ENCODE measurements around the gene JPH2.

The JPH2 gene

DNA sequence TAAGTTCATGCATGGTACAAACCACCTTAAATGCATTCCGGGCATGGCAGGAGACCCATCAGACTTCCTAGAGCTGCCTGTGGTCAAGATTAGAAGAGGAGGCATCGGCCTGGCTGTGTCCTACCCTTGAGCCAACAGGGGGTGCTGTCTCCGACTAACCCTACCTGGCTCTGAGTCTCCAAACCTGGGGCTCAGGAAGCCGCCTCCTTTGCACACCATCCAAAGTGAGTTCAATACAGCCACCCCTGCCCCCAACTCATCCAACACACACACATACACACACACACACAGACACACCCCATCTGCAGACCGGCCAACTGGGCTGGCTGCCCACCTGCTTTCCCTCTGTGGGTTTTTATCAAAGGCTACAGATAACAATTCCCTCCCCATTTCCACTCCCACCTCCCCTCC is 77.0 kb downstream of the JPH2 start:
- H3K4me2 ChIP-seq (ENCODE audit: insufficient read depth, low read length), result no peak overlapping the region
- H3K9ac ChIP-seq (ENCODE audit: low read depth, low read length), result no peak overlapping the region
- peaks cover 15% of the 10 kb centered on the region for H3K27me3 ChIP-seq (ENCODE audit: insufficient read depth, low read length, poor library complexity)
- H3K9me3 ChIP-seq (ENCODE audit: insufficient read depth, low read length, severe bottlenecking), result peaks cover 7% of the 10 kb centered on the region
- H3K79me2 ChIP-seq (ENCODE audit: insufficient read depth, low read length), result no peaks in the 10 kb centered on the region
- no peak overlapping the region for H2AFZ ChIP-seq (ENCODE audit: low read depth, low read length)
- H3K36me3 ChIP-seq (ENCODE audit: insufficient read depth, low read length), result no peaks in the 10 kb centered on the region
- ATAC-seq (ENCODE audit: insufficient read depth, low read depth) (no peak), DNase-seq (no peak)
- no peak overlapping the region for H3K27ac ChIP-seq (ENCODE audit: low read length)
- H3K4me1 ChIP-seq (ENCODE audit: insufficient read depth, low read length), result no peaks in the 10 kb centered on the region
- H4K20me1 ChIP-seq (ENCODE audit: insufficient read depth, low read length), result 0 out of 2 replicates have a peak, but pooled peaks cover 3% of the 10 kb centered on the region
- H3K4me3 ChIP-seq (ENCODE audit: low read depth in 1 of 2, low read length in 2 of 2), result no peak overlapping the region
- TF ChIP-seq EZH2 (IDR thresholded peaks at IDR 0.05; ENCODE audit: borderline replicate concordance, low read depth, low read length, severe bottlenecking), result no peak

- no peaks in the 10 kb centered on the region for H3K36me3 ChIP-seq (ENCODE audit: insufficient read depth, low read length)
- no peaks in the 10 kb centered on the region for H4K20me1 ChIP-seq (ENCODE audit: insufficient read depth, low read length)
- no peak overlapping the region for H3K27ac ChIP-seq (ENCODE audit: low read length)
- no peaks in the 10 kb centered on the region for H3K4me1 ChIP-seq (ENCODE audit: insufficient read depth, low read length)
- H3K27me3 ChIP-seq (ENCODE audit: insufficient read depth, low read length, poor library complexity), result peaks cover 24% of the 10 kb centered on the region
- H3K4me3 ChIP-seq (ENCODE audit: low read depth in 1 of 2, low read length in 2 of 2), result no peak overlapping the region
- TF ChIP-seq, protein P1, sequence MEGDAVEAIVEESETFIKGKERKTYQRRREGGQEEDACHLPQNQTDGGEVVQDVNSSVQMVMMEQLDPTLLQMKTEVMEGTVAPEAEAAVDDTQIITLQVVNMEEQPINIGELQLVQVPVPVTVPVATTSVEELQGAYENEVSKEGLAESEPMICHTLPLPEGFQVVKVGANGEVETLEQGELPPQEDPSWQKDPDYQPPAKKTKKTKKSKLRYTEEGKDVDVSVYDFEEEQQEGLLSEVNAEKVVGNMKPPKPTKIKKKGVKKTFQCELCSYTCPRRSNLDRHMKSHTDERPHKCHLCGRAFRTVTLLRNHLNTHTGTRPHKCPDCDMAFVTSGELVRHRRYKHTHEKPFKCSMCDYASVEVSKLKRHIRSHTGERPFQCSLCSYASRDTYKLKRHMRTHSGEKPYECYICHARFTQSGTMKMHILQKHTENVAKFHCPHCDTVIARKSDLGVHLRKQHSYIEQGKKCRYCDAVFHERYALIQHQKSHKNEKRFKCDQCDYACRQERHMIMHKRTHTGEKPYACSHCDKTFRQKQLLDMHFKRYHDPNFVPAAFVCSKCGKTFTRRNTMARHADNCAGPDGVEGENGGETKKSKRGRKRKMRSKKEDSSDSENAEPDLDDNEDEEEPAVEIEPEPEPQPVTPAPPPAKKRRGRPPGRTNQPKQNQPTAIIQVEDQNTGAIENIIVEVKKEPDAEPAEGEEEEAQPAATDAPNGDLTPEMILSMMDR (IDR thresholded peaks at IDR 0.05; ENCODE audit: borderline replicate concordance, extremely low read depth, low read length, poor library complexity, severe bottlenecking), result no peak
- no peak for TF ChIP-seq EZH2 (IDR thresholded peaks at IDR 0.05; ENCODE audit: borderline replicate concordance, low read depth, low read length, severe bottlenecking)
- H3K9me3 ChIP-seq (ENCODE audit: insufficient read depth, low read length, severe bottlenecking), result peaks cover 9% of the 10 kb centered on the region
- no peak overlapping the region for H2AFZ ChIP-seq (ENCODE audit: low read depth, low read length)
- no peaks in the 10 kb centered on the region for H3K79me2 ChIP-seq (ENCODE audit: insufficient read depth, low read length)
- H3K9ac ChIP-seq (ENCODE audit: low read depth, low read length), result no peak overlapping the region
- no peak overlapping the region for H3K4me2 ChIP-seq (ENCODE audit: insufficient read depth, low read length)
- ATAC-seq (ENCODE audit: insufficient read depth, low read depth) (no peak), DNase-seq (no peak)
Observed at GRCh38 chr20:44106615-44107014, 80.4 kb downstream of the JPH2 start.

DNA sequence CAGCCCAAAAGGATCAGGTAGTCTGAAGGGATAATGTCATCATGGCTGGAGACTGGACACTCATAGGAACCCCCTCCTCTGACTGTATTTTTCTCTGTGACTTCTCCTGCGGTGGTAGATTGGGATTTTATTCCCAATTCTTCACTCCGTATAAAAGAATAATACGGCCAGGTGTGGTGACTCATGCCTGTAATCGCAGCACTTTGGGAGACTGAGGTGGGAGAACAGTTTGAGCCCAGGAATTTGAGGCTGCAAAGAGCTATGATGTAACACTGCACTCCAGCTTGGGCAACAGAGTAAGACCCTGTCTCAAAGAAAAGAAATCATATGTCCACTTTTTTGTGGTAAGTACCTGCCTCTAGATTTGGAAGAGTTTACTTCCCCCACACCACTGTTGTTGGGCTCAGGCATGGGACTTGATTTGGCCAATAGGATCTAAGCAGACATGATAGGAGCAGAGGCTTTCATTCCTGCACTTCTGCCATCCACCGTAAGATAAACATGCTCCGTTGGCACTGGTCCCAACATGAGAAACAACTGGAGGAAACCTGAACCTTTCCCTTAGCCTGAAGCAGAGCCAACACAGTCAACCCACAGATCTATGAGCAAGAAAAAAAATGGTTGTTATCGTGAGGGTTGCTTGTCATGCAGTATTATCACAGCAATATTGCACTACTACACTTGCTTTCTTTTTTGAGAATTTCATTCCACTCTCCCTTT is 82.0 kb downstream of the JPH2 start:
- no peak for ATAC-seq (ENCODE audit: insufficient read depth, low read depth)
- Histone ChIP-seq H3K9ac (ENCODE audit: low read depth, low read length) (no peak overlapping the region), H3K27me3 (ENCODE audit: insufficient read depth, low read length, poor library complexity) (peaks cover 24% of the 10 kb centered on the region), H3K4me2 (ENCODE audit: insufficient read depth, low read length) (no peak overlapping the region), H4K20me1 (ENCODE audit: insufficient read depth, low read length) (no peaks in the 10 kb centered on the region), H2AFZ (ENCODE audit: low read depth, low read length) (no peak overlapping the region), H3K4me3 (ENCODE audit: low read depth in 1 of 2, low read length in 2 of 2) (no peak overlapping the region), H3K27ac (ENCODE audit: low read length) (no peak overlapping the region), H3K79me2 (ENCODE audit: insufficient read depth, low read length) (no peaks in the 10 kb centered on the region), H3K9me3 (ENCODE audit: insufficient read depth, low read length, severe bottlenecking) (peaks cover 9% of the 10 kb centered on the region), H3K36me3 (ENCODE audit: insufficient read depth, low read length) (no peaks in the 10 kb centered on the region), H3K4me1 (ENCODE audit: insufficient read depth, low read length) (no peaks in the 10 kb centered on the region)
- DNase-seq, result no peak
- TF ChIP-seq EZH2 (IDR thresholded peaks at IDR 0.05; ENCODE audit: borderline replicate concordance, low read depth, low read length, severe bottlenecking), result no peak
- TF ChIP-seq, protein P1 (IDR thresholded peaks at IDR 0.05; ENCODE audit: borderline replicate concordance, extremely low read depth, low read length, poor library complexity, severe bottlenecking), result no peak

DNA sequence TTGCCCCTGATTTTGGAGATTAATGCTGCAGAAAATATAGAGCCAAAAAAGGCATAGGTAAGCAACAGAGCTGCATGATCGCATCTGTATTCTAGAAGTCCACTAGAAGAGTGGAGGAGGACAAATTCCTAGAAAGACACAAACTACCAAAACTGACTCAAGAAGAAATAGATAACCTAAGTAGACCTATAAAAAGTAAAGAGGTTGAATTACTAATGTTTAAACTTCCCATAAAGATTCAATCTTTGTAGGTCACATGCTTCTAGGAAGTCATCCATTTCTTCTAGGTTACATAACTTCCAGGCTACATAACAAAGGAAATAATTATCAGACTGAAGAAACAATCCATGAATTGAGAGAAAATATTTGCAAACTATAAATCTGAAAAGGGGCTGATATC is 84.4 kb downstream of the JPH2 start:
- no peak overlapping the region for H3K4me2 ChIP-seq (ENCODE audit: insufficient read depth, low read length)
- no peak for TF ChIP-seq EZH2 (IDR thresholded peaks at IDR 0.05; ENCODE audit: borderline replicate concordance, low read depth, low read length, severe bottlenecking)
- TF ChIP-seq, protein P1 (IDR thresholded peaks at IDR 0.05; ENCODE audit: borderline replicate concordance, extremely low read depth, low read length, poor library complexity, severe bottlenecking), result no peak
- no peak overlapping the region for H3K27ac ChIP-seq (ENCODE audit: low read length)
- DNase-seq (no peak), ATAC-seq (ENCODE audit: insufficient read depth, low read depth) (no peak)
- H3K9me3 ChIP-seq (ENCODE audit: insufficient read depth, low read length, severe bottlenecking), result peaks cover 2% of the 10 kb centered on the region
- no peaks in the 10 kb centered on the region for H3K4me1 ChIP-seq (ENCODE audit: insufficient read depth, low read length)
- H3K27me3 ChIP-seq (ENCODE audit: insufficient read depth, low read length, poor library complexity), result peaks cover 24% of the 10 kb centered on the region
- no peaks in the 10 kb centered on the region for H3K36me3 ChIP-seq (ENCODE audit: insufficient read depth, low read length)
- no peaks in the 10 kb centered on the region for H3K79me2 ChIP-seq (ENCODE audit: insufficient read depth, low read length)
- no peak overlapping the region for H2AFZ ChIP-seq (ENCODE audit: low read depth, low read length)
- no peaks in the 10 kb centered on the region for H4K20me1 ChIP-seq (ENCODE audit: insufficient read depth, low read length)
- no peak overlapping the region for H3K4me3 ChIP-seq (ENCODE audit: low read depth in 1 of 2, low read length in 2 of 2)
- no peak overlapping the region for H3K9ac ChIP-seq (ENCODE audit: low read depth, low read length)
